Brain microvascular endothelial cell (primary cell): ENCODE results near the gene PAQR6.

Experiments
- DNase-seq: peaks from one replicate; pipeline ENCODE4 v3.0.0-alpha.2; 2020
- H3K27ac ChIP-seq: fragments of 250-450 bp; sonication (Bioruptor Pico); 2 replicates; pipeline ENCODE4 v1.5.1; 2020; ENCODE audit warnings: mild to moderate bottlenecking, moderate library complexity
- H3K27me3 ChIP-seq: fragments of 250-450 bp; sonication (Bioruptor Pico); replicated peaks from 2 replicates; pipeline ENCODE4 v1.5.1; 2020; ENCODE audit warnings: mild to moderate bottlenecking
- H3K36me3 ChIP-seq: fragments of 250-450 bp; sonication (Bioruptor Pico); replicated peaks from 2 replicates; pipeline ENCODE4 v1.5.1; 2020; ENCODE audit warnings: mild to moderate bottlenecking
- H3K4me3 ChIP-seq: 2 replicates; pipeline ENCODE4 v1.5.1; 2011; ENCODE audit warnings: low read depth, mild to moderate bottlenecking, control low read depth, low read length, moderate library complexity
- in situ Hi-C: cut with HindIII; loops from 2 replicates; pipeline ENCODE4 v1.10.0; 2017; ENCODE audit warnings: low sequenced_read_pairs, low pct_ligation_motif_present
- TF ChIP-seq, protein P1 (sequence below): IDR thresholded peaks from 2 replicates; pipeline ENCODE4 v1.5.1; 2011; ENCODE audit warnings: low read depth, mild to moderate bottlenecking, moderate library complexity, low read length, control low read depth, inconsistent platforms; ENCODE audit errors: missing control alignments

PAQR6 gene

DNA sequence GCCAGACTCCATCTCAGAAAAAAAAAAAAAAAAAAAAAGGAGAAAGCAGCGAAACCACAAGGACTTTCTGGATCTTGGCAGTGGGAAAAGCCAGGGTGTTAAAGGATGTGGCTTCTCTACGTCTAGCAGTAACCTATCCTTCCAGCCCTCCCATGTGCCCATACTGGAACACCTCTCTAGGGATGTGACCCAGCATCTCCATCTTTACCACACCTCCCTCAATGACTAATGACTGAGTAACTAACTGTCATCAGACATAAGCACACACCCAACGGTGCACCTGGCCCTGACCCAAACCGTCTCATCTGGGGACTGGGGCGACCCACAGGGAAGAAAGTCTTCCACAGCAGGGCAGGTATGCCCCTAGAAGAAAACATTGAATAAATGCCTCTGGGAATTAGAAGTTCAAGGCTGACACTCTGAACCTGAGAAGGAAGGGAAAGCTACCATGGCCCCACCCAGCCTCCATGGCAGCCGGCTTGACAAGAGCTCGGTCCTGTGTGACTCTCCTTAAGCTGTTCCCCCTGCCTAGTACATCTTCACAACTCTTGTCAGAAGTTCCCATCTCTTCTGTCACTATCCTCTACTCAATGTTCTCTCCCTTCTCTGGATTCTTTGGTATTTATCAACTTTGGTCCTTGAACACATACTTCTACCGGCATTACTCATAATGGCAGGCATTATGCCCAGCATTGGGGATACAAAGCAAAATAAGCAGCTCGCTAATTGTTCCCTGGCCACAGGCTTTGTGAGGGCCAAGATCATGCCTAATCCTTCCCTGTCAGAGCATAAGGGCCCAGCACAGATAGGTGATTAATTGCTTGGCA is 14.8 kb upstream of the PAQR6 start:
- Histone ChIP-seq H3K27ac (no peak overlapping the region), H3K36me3 (peaks cover 91% of the 10 kb centered on the region), H3K27me3 (no peaks in the 10 kb centered on the region), H3K4me3 (no peak overlapping the region)
- DNase-seq, result peak; percentile 43
- in situ Hi-C loops, result no loop called here
- TF ChIP-seq, protein P1, sequence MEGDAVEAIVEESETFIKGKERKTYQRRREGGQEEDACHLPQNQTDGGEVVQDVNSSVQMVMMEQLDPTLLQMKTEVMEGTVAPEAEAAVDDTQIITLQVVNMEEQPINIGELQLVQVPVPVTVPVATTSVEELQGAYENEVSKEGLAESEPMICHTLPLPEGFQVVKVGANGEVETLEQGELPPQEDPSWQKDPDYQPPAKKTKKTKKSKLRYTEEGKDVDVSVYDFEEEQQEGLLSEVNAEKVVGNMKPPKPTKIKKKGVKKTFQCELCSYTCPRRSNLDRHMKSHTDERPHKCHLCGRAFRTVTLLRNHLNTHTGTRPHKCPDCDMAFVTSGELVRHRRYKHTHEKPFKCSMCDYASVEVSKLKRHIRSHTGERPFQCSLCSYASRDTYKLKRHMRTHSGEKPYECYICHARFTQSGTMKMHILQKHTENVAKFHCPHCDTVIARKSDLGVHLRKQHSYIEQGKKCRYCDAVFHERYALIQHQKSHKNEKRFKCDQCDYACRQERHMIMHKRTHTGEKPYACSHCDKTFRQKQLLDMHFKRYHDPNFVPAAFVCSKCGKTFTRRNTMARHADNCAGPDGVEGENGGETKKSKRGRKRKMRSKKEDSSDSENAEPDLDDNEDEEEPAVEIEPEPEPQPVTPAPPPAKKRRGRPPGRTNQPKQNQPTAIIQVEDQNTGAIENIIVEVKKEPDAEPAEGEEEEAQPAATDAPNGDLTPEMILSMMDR, result no peak

DNA sequence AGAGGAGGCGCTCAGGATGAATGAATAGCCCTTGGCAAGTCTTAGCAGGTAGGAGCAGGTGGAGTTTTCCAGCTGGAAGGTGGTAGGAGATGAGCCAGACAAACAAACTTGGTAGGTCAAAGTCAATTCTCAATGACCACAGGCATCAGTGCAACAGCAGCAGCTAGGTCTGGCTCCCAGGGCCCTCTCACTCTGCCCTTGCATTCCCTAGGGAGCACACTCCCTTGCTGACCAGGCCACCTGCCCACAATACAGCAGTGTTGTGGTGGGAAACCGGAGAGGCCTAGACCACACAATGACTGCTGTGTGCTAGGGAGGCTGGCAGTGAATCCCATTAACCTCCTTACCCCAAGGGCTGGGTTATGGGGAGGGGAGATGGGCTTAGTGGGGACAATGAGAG is 13.0 kb upstream of the PAQR6 start:
- TF ChIP-seq, protein P1, result no peak
- no peak overlapping the region for H3K4me3 ChIP-seq
- no peaks in the 10 kb centered on the region for H3K27me3 ChIP-seq
- in situ Hi-C loops, result no loop called here
- H3K27ac ChIP-seq, result no peak overlapping the region
- H3K36me3 ChIP-seq, result peaks cover 82% of the 10 kb centered on the region
- DNase-seq, result no peak

DNA sequence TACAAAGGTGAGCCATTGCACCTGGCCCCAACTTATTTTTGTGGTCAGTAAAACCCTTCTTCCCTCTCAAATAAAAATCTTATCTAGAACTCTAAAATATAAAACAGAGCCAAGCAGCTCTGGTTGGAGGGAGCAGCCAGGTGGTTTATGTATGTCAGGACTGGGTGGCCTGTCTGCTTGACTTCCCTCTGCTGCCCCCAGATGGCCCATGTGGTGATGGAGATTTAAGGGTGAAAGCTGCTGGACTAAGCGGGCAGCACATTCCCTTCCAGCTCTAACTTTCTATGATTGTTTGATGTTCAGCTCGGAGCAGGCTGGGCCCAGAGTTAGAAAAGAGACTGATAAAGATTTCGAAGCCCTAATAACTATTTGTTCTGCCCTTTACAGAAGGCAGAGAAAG is 11.9 kb upstream of the PAQR6 start:
- Histone ChIP-seq H3K36me3 (peaks cover 74% of the 10 kb centered on the region), H3K27me3 (no peaks in the 10 kb centered on the region), H3K27ac (no peak overlapping the region), H3K4me3 (no peak overlapping the region)
- in situ Hi-C loops, result no loop called here
- TF ChIP-seq, protein P1, result peak; percentile 44
- no peak for DNase-seq

DNA sequence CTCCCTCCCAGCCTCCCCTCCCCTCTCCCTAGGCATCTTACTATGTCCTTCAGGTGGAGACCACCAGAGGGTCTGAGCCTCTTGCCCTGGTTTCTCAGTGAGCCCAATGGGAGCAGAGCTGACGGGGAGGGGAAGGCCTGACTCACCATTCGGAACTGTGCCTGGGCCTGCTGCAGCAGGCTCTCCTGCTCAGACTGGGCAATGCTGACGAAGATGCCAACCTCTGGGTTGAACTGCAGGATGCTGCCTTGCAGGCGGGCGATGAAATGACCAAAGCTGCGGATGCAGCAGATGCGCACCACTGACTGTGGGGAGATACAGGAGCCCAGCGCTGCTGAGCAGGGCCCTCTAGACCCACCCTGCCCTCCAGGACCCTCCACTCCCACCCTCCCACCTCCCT is 11.0 kb upstream of the PAQR6 start:
- DNase-seq, result no peak
- Histone ChIP-seq H3K36me3 (peaks cover 73% of the 10 kb centered on the region), H3K27ac (no peak overlapping the region), H3K27me3 (no peaks in the 10 kb centered on the region), H3K4me3 (no peak overlapping the region)
- TF ChIP-seq, protein P1, result no peak
- in situ Hi-C loops, result no loop called here

DNA sequence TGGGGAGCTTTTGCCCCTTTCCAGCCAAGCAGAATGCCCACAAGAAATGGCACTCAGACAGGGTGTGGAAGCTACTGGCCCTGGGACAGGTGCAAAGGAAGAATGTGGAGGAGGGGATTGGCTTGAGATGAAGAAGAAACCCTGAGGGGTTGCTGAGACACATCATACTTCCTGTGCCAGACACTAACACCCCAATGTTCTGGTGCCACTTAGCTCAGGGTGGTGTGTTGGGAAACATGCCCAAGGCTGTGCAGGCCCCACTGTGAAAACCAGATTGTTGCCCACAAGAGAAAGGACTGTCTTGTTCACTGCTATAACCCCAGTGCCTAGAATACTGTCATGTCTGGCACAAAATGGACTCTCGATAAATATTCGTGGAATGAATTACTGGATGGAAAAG is 9.9 kb upstream of the PAQR6 start:
- H3K27me3 ChIP-seq, result no peaks in the 10 kb centered on the region
- H3K36me3 ChIP-seq, result peaks cover 74% of the 10 kb centered on the region
- no peak overlapping the region for H3K27ac ChIP-seq
- no peak for DNase-seq
- H3K4me3 ChIP-seq, result no peak overlapping the region
- in situ Hi-C loops, result no loop called here
- TF ChIP-seq, protein P1, result no peak

DNA sequence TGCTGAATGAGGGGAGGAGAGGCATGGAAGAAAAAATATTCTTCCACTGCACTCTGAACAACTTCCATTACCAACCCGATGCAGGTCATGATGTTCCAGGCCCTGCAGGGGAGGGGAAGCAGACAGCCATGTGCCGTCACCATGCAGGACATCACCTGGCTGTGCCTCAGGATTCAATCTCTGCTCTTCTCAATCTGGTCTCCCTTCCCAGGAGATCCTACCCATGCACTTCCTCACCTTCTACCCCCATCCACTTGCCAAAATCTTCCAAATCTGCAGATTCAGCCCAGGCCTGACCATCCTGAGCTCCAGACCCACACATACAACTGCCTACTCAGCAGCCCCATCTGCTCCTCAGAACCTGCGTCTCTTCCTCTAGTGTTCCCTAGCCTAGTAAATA is 5.8 kb upstream of the PAQR6 start:
- TF ChIP-seq, protein P1, result no peak
- H3K36me3 ChIP-seq, result peaks cover 77% of the 10 kb centered on the region
- no peak overlapping the region for H3K4me3 ChIP-seq
- H3K27ac ChIP-seq, result no peak overlapping the region
- no peak for DNase-seq
- no peaks in the 10 kb centered on the region for H3K27me3 ChIP-seq
- in situ Hi-C loops, result no loop called here
